ENCODE measurements around the gene RAET1G. TPM values are rescaled to one million over a fixed set of nuclear protein-coding genes. Genes with fewer than 3 reads are reported as not detected.

RAET1G gene
- total and polyA plus RNA-seq, 9 of the 15 experiments (the other 6 are each of a cell fraction or from before 2014, with no cell fraction given): 0.11 TPM; not detected in 8

GRCh38 chr6:149963462-149964307 is 40.8 kb upstream of the RAET1G start, which contains the start of gene ULBP1 (continued):
- TF ChIP-seq IRF1 (CRISPR knock-in tag; IDR thresholded peaks at IDR 0.05; ENCODE audit: borderline replicate concordance) (no peak), MYBL2 (IDR thresholded peaks at IDR 0.05; ENCODE audit: low read depth) (no peak), MYBL2 (CRISPR knock-in tag; IDR thresholded peaks at IDR 0.05; ENCODE audit: borderline replicate concordance) (no peak), ZNF133 (CRISPR knock-in tag; IDR thresholded peaks at IDR 0.05) (no peak), ID3 (CRISPR knock-in tag; IDR thresholded peaks at IDR 0.05) (no peak), ID3 (tag; IDR thresholded peaks at IDR 0.05) (no peak; the same call in 1 of the 2 replicates), SAP30 (IDR thresholded peaks at IDR 0.05; ENCODE audit: borderline replicate concordance, insufficient read depth, low read depth, low read length, poor library complexity, severe bottlenecking) (no peak), POLR3G (IDR thresholded peaks at IDR 0.05; ENCODE audit: extremely low read depth, insufficient read length, insufficient replicate concordance) (no peak), BRF2 (IDR thresholded peaks at IDR 0.05; ENCODE audit: borderline replicate concordance, insufficient read depth, insufficient read length) (no peak), RHOXF2B (CRISPR knock-in tag; conservative IDR thresholded peaks at IDR 0.05) (no peak), BRD9 (IDR thresholded peaks at IDR 0.05; ENCODE audit: low read depth, partially characterized antibody) (no peak), ZNF436 (CRISPR knock-in tag; IDR thresholded peaks at IDR 0.05) (no peak), DPF2 (IDR thresholded peaks at IDR 0.05) (no peak), HNRNPK (IDR thresholded peaks at IDR 0.05; ENCODE audit: low read depth, low read length, poor library complexity, severe bottlenecking) (no peak), ZNF232 (CRISPR knock-in tag; IDR thresholded peaks at IDR 0.05) (no peak), NCOA6 (IDR thresholded peaks at IDR 0.05) (no peak), RAD51 (IDR thresholded peaks at IDR 0.05; ENCODE audit: borderline replicate concordance, low read depth) (peak; percentile 47; the same call in 1 of the 2 replicates), RUNX1 (IDR thresholded peaks at IDR 0.05; ENCODE audit: low read depth) (no peak), GABPB1 (CRISPR knock-in tag; IDR thresholded peaks at IDR 0.05) (peak; percentile 67; the same call in 1 of the 2 replicates), ZFP1 (CRISPR knock-in tag; IDR thresholded peaks at IDR 0.05) (no peak), TFAP4 (CRISPR knock-in tag; IDR thresholded peaks at IDR 0.05; ENCODE audit: borderline replicate concordance) (peak; percentile 89)
